A673 (cell line): ENCODE data around the gene FOXO1. TPM values are rescaled to one million over a fixed set of nuclear protein-coding genes. Genes with fewer than 3 reads are reported as not detected.

ENCODE experiments used
- BruUV-seq: library from RNA; stranded (reverse); fragments of 400-500 nt; replicated peaks from 2 replicates; lab custom pipeline; 2021; lab: Mats Ljungman, UMichigan
- CTCF ChIA-PET: fragments of 300-600 bp; sonication (Branson Sonifier 250); formaldehyde crosslinking; loops from one replicate; lab custom pipeline; 2022; ENCODE audit warnings: antibody characterized with exemption; lab: Charles Lee
- POLR2A ChIA-PET: fragments of 300-600 bp; sonication (Branson Sonifier 250); formaldehyde crosslinking; loops from one replicate; lab custom pipeline; 2022; ENCODE audit warnings: antibody characterized with exemption; ENCODE audit not compliant: low non-redundant PET; lab: Charles Lee
- DNase-seq: peaks from one replicate; pipeline ENCODE4 v3.0.0-alpha.2; 2015; ENCODE audit warnings: low spot score
- H3K27ac ChIP-seq: fragments of 200-600 bp; sonication (generic); 2 replicates; pipeline ENCODE4 v1.5.1; 2016; ENCODE audit warnings: mixed run types, low read depth, mild to moderate bottlenecking, mixed read lengths, antibody characterized with exemption, low read length; ENCODE audit not compliant: poor library complexity, severe bottlenecking
- H3K27me3 ChIP-seq: fragments of 200-600 bp; sonication (generic); replicated peaks from 2 replicates; pipeline ENCODE4 v1.6.1; 2017; ENCODE audit warnings: mixed run types, low read depth, mild to moderate bottlenecking, mixed read lengths, antibody characterized with exemption, low read length; ENCODE audit not compliant: insufficient read depth, poor library complexity
- H3K36me3 ChIP-seq: fragments of 200-600 bp; sonication (generic); 2 replicates; pipeline ENCODE4 v1.6.1; 2016; ENCODE audit warnings: mixed run types, mild to moderate bottlenecking, mixed read lengths, antibody characterized with exemption, low read length; ENCODE audit not compliant: insufficient read depth, poor library complexity, severe bottlenecking
- H3K4me1 ChIP-seq: fragments of 200-600 bp; sonication (generic); 2 replicates; pipeline ENCODE4 v1.6.1; 2017; ENCODE audit warnings: mixed run types, mild to moderate bottlenecking, mixed read lengths, antibody characterized with exemption, low read length; ENCODE audit not compliant: insufficient read depth, poor library complexity, severe bottlenecking
- H3K4me3 ChIP-seq: fragments of 200-600 bp; sonication (generic); 2 replicates; pipeline ENCODE4 v1.5.1; 2016; ENCODE audit warnings: low read depth, mixed run types, mild to moderate bottlenecking, mixed read lengths, low read length; ENCODE audit not compliant: poor library complexity, severe bottlenecking
- H3K9me3 ChIP-seq: fragments of 200-600 bp; sonication (generic); 2 replicates; pipeline ENCODE4 v1.6.1; 2016; ENCODE audit warnings: mixed run types, low read depth, mild to moderate bottlenecking, mixed read lengths, antibody characterized with exemption, low read length; ENCODE audit not compliant: poor library complexity, severe bottlenecking
- CTCF ChIP-seq: fragments of 300-800, 200-600 bp; sonication (generic); conservative IDR thresholded peaks from 2 replicates; pipeline ENCODE4 v1.5.1; 2017; ENCODE audit warnings: low read depth, mild to moderate bottlenecking, antibody characterized with exemption, low read length, moderate library complexity, mixed read lengths
- EZH2 ChIP-seq: fragments of 200-600 bp; sonication (generic); IDR thresholded peaks from 2 replicates; pipeline ENCODE4 v1.6.1; 2017; ENCODE audit warnings: borderline replicate concordance, low read depth, mild to moderate bottlenecking, mixed read lengths, antibody characterized with exemption, low read length; ENCODE audit not compliant: poor library complexity, severe bottlenecking
- intact Hi-C: fragments of 100-400 bp; cut with micrococcal nuclease; formaldehyde crosslinking; loops from one replicate; pipeline ENCODE4 v1.10.0; 2022; ENCODE audit not compliant: unreplicated experiment
- total RNA-seq: library from RNA; stranded (reverse); gene quantifications from 2 replicates; pipeline ENCODE4 v1.2.3, GENCODE V29; 2021

FOXO1 gene
- total RNA-seq, 1 experiment from 2014 or later, result 2.9 TPM

- no TSS peak for BruUV-seq
- no peak for DNase-seq
- no peaks in the 10 kb centered on the region for H3K27me3 ChIP-seq
- no peak overlapping the region for H3K4me3 ChIP-seq
- H3K9me3 ChIP-seq, result no peaks in the 10 kb centered on the region
- POLR2A ChIA-PET, result no interaction called here
- TF ChIP-seq CTCF (no peak), EZH2 (no peak)
- no peaks in the 10 kb centered on the region for H3K4me1 ChIP-seq
- CTCF ChIA-PET, result no interaction called here
- no peak overlapping the region for H3K27ac ChIP-seq
- no peaks in the 10 kb centered on the region for H3K36me3 ChIP-seq
- intact Hi-C loops, result no loop called here
These were observed 25.5 kb downstream of the FOXO1 start for GRCh38 chr13:40640845-40641458.

GRCh38 chr13:40640202-40640601 is 26.2 kb downstream of the FOXO1 start:
- H3K27me3 ChIP-seq, result no peaks in the 10 kb centered on the region
- H3K36me3 ChIP-seq, result no peaks in the 10 kb centered on the region
- H3K9me3 ChIP-seq, result no peaks in the 10 kb centered on the region
- POLR2A ChIA-PET, result no interaction called here
- CTCF ChIA-PET, result no interaction called here
- H3K4me1 ChIP-seq, result no peaks in the 10 kb centered on the region
- intact Hi-C loops, result no loop called here
- no TSS peak for BruUV-seq
- TF ChIP-seq EZH2 (no peak), CTCF (no peak)
- H3K27ac ChIP-seq, result no peak overlapping the region
- H3K4me3 ChIP-seq, result no peak overlapping the region
- no peak for DNase-seq

- Histone ChIP-seq H3K9me3 (no peaks in the 10 kb centered on the region), H3K27me3 (no peaks in the 10 kb centered on the region), H3K36me3 (no peaks in the 10 kb centered on the region), H3K27ac (no peak overlapping the region), H3K4me3 (no peak overlapping the region), H3K4me1 (no peaks in the 10 kb centered on the region)
- ChIA-PET POLR2A (no interaction called here), CTCF (no interaction called here)
- BruUV-seq, result no TSS peak
- DNase-seq, result no peak
- TF ChIP-seq CTCF (no peak), EZH2 (no peak)
- intact Hi-C loops, result no loop called here
These were observed 27.2 kb downstream of the FOXO1 start for GRCh38 chr13:40639221-40639681.
